HG03354 (cell line): ENCODE data around the gene NAALADL1.
"Not testable (repeated sequence)": the region's sequence is repeated elsewhere in the genome, so short reads cannot be mapped to it uniquely, and the experiment has no call there.

Experiments
- ATAC-seq: cut with Tn5 transposase; IDR thresholded peaks from one replicate; pipeline ENCODE4 v1.9.1; 2021; ENCODE audit warnings: mild to moderate bottlenecking; ENCODE audit not compliant: unreplicated experiment, poor library complexity, severe bottlenecking

Gene NAALADL1

GRCh38 chr11:65056999-65057398 lies 1.4 kb downstream of the NAALADL1 start:
- ATAC-seq, result no peak

GRCh38 chr11:65055538-65055937 lies 2.8 kb downstream of the NAALADL1 start:
- no peak for ATAC-seq

GRCh38 chr11:65053827-65054508 lies 4.4 kb downstream of the NAALADL1 start:
- no peak for ATAC-seq

- no peak for ATAC-seq
These were observed 6.9 kb downstream of the NAALADL1 start for GRCh38 chr11:65051398-65051858.

GRCh38 chr11:65047581-65048422 lies 10.6 kb downstream of the NAALADL1 start:
- ATAC-seq, result no peak

GRCh38 chr11:65045728-65046127 lies 12.6 kb downstream of the NAALADL1 start:
- ATAC-seq, result no peak

- ATAC-seq, result no peak
These were observed 13.3 kb downstream of the NAALADL1 start for GRCh38 chr11:65045061-65045460.

GRCh38 chr11:65043881-65044501 lies 14.4 kb downstream of the NAALADL1 start:
- ATAC-seq, result no peak

GRCh38 chr11:65042891-65043290 lies 15.5 kb downstream of the NAALADL1 start:
- ATAC-seq, result no peak

GRCh38 chr11:65040847-65041622 lies 17.3 kb downstream of the NAALADL1 start, which contains the start of gene SAC3D1:
Gene SAC3D1 (plus strand): TSS chr11:65041210. CDS start chr11:65041293, 83 bp downstream.
- peak; percentile 85 for ATAC-seq

- ATAC-seq, result no peak
These were observed 17.9 kb downstream of the NAALADL1 start for GRCh38 chr11:65040520-65040846.

GRCh38 chr11:65036931-65037330 lies 21.4 kb downstream of the NAALADL1 start:
- no peak for ATAC-seq

GRCh38 chr11:65035579-65035978 lies 22.8 kb downstream of the NAALADL1 start:
- no peak for ATAC-seq

- ATAC-seq, result no peak
These were observed 23.9 kb downstream of the NAALADL1 start for GRCh38 chr11:65034423-65034822.

- no peak for ATAC-seq
These were observed 26.1 kb downstream of the NAALADL1 start for GRCh38 chr11:65032216-65032615.

- peak; percentile 92 for ATAC-seq
These were observed 30.9 kb downstream of the NAALADL1 start, which contains the start of gene SNX15 for GRCh38 chr11:65027213-65028067. Gene SNX15 (plus strand): TSS chr11:65027439. CDS start chr11:65027538, 99 bp downstream.

- ATAC-seq, result no peak
These were observed 31.5 kb downstream of the NAALADL1 start for GRCh38 chr11:65026810-65027209.

- not testable (repeated sequence) for ATAC-seq
These were observed 34.9 kb downstream of the NAALADL1 start for GRCh38 chr11:65023502-65023901.

- no peak for ATAC-seq
These were observed 36.8 kb downstream of the NAALADL1 start for GRCh38 chr11:65021509-65021908.
